Upper lobe of left lung (tissue), 6 donors: ENCODE measurements around the gene KRTAP12-4. TPM values are rescaled to one million over a fixed set of nuclear protein-coding genes. Genes with fewer than 3 reads are reported as not detected.
A peak's percentile ranks its signal among the peaks of the same experiment; 100 is the strongest.
"Not testable (repeated sequence)": the region's sequence is repeated elsewhere in the genome, so short reads cannot be mapped to it uniquely, and the experiment has no call there.

Source experiments
- ATAC-seq, 2 donors: fragments of 200-7000 bp; cut with Tn5 transposase; one replicate each; pipeline ENCODE4 v1.9.1; 2022; ENCODE audit warnings: mild to moderate bottlenecking in 2 of 2, moderate library complexity in 2 of 2; ENCODE audit not compliant: low FRiP score in 2 of 2
- DNase-seq, 2 donors: peaks; one replicate each; pipeline ENCODE4 v3.0.0-alpha.2; 2019 to 2020
- H3K27ac ChIP-seq, 4 donors: fragments of 200-600 bp; sonication (generic); one replicate each; pipeline ENCODE4 v1.5.1; 2016 to 2019
- H3K27me3 ChIP-seq, 4 donors: fragments of 200-600 bp; sonication (generic); one replicate each; pipeline ENCODE4 v1.5.1; 2017 to 2019
- H3K36me3 ChIP-seq, 4 donors: fragments of 200-600 bp; sonication (generic); one replicate each; pipeline ENCODE4 v1.5.1; 2016 to 2019
- H3K4me1 ChIP-seq, 4 donors: fragments of 200-600 bp; sonication (generic); one replicate each; pipeline ENCODE4 v1.5.1; 2018 to 2019
- H3K4me3 ChIP-seq, 4 donors: fragments of 200-600 bp; sonication (generic); one replicate each; pipeline ENCODE4 v1.5.1; 2017 to 2019; ENCODE audit warnings: mild to moderate bottlenecking in 2 of 4, moderate library complexity in 1 of 4
- H3K9me3 ChIP-seq, 4 donors: fragments of 200-600 bp; sonication (generic); one replicate each; pipeline ENCODE4 v1.5.1; 2018 to 2019
- EP300 ChIP-seq, 4 donors: sonication (generic); formaldehyde crosslinking; IDR thresholded peaks; one replicate each; pipeline ENCODE4 v1.5.1; 2017; ENCODE audit warnings: antibody characterized with exemption in 4 of 4, control low read depth in 2 of 4
- POLR2A ChIP-seq, 4 donors: fragments of 450-650 bp; IDR thresholded peaks; one replicate each; pipeline ENCODE4 v1.5.1; 2016 to 2017; ENCODE audit warnings: antibody characterized with exemption in 4 of 4, mild to moderate bottlenecking in 2 of 4
- POLR2AphosphoS5 ChIP-seq, 2 donors: sonication (generic); formaldehyde crosslinking; IDR thresholded peaks; one replicate each; pipeline ENCODE4 v1.5.1; 2017; ENCODE audit warnings: antibody characterized with exemption in 2 of 2
- WGBS, 2 donors: methylation state at CpG; one replicate each; pipeline ENCODE4 v1.1.5; 2017 to 2018; 5-methylcytosine and 5-hydroxymethylcytosine counted together
- total RNA-seq, 6 donors: library from RNA; depleted of rRNA in 4 of 6; stranded (reverse); fragments of >200 nt in 4 of 6; gene quantifications; one replicate each; pipeline versions ENCODE4 v1.1.0 to v1.2.1, GENCODE V29; 2016 to 2021
- TF ChIP-seq, protein P1 (sequence below), 6 experiments: fragments of 450-650 bp in 4 of 6; fragments of 200-600 bp in 2 of 6; sonication (generic) in 2 of 6; IDR thresholded peaks; one replicate each; pipeline ENCODE4 v1.5.1; 2016 to 2019; ENCODE audit warnings: antibody characterized with exemption in 6 of 6
- donor health status: DM: no; HTN: no; CAD: no; lungs with moderate emphysema.
- donor health status: DM: no; HTN: yes; CAD: no; lungs with severe emphysema.

Gene KRTAP12-4
- total RNA-seq, 6 donors from 2014 or later: not detected

DNA sequence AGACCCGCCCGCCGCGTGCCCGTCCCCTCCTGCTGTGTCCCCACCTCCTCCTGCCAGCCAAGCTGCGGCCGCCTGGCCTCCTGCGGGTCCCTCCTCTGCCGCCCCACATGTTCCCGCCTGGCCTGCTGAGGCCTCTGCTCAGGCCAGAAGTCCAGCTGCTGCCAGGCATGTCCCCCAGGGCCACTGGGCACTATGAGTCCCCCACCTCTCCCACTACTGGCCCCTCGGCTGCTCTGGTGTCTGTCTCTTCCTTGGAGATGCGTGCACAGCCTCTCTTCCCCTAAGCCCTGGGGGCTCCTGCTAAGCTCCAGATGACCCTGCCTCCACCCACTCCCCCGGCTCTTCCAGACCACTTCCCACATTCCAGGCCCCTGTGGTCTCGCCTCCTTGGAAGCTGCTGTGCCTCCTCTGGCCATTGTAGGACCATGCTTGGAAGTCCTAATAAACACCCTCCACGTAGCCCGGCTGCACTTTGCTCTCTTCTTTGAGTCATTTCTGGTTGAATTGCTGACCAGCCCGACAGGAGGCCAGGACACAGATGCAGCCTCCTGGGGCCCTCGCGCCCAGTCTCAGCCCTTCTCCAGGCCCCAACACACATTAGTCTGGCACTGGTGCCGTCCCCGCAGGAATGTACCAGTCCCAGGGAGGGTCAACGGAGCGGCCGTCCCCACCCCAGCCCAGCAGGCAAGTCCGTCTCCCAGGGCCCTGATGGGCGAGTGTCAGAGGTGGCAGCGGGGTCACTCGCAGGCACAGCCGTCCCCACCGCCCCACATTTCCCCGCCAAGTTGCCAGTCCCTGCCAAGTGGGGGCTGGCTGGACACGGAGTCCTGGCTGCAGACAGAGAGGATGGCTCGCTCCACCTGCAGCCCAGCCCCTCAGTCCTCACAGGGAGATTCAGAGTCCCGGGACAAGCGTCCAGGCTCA is 43.6 kb upstream of the KRTAP12-4 start:
- no peaks in the 10 kb centered on the region for H3K36me3 ChIP-seq
- peaks cover 0 to 2% (median under 1%) of the 10 kb centered on the region in 4 donors for H3K27me3 ChIP-seq
- H3K4me1 ChIP-seq: no peaks in the 10 kb centered on the region
- no peak overlapping the region for H3K4me3 ChIP-seq
- no peak overlapping the region for H3K27ac ChIP-seq
- ATAC-seq (no peak), DNase-seq (peak in 1 of 2 donors; percentile 80)
- TF ChIP-seq EP300 (IDR thresholded peaks at IDR 0.05) (no peak), POLR2AphosphoS5 (IDR thresholded peaks at IDR 0.05) (no peak), POLR2A (IDR thresholded peaks at IDR 0.05) (no peak)
- TF ChIP-seq, protein P1, sequence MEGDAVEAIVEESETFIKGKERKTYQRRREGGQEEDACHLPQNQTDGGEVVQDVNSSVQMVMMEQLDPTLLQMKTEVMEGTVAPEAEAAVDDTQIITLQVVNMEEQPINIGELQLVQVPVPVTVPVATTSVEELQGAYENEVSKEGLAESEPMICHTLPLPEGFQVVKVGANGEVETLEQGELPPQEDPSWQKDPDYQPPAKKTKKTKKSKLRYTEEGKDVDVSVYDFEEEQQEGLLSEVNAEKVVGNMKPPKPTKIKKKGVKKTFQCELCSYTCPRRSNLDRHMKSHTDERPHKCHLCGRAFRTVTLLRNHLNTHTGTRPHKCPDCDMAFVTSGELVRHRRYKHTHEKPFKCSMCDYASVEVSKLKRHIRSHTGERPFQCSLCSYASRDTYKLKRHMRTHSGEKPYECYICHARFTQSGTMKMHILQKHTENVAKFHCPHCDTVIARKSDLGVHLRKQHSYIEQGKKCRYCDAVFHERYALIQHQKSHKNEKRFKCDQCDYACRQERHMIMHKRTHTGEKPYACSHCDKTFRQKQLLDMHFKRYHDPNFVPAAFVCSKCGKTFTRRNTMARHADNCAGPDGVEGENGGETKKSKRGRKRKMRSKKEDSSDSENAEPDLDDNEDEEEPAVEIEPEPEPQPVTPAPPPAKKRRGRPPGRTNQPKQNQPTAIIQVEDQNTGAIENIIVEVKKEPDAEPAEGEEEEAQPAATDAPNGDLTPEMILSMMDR (IDR thresholded peaks at IDR 0.05): no peak
- peaks cover 0 to 10% (median 6%) of the 10 kb centered on the region in 4 donors for H3K9me3 ChIP-seq
- 37 to 50% methylated on average over 10 to 35 of the region's 35 CpGs for WGBS, 2 donors

- H3K27ac ChIP-seq, H3K36me3 ChIP-seq, ATAC-seq, H3K27me3 ChIP-seq, H3K4me1 ChIP-seq, H3K4me3 ChIP-seq: not testable (repeated sequence)
- peaks cover 0 to 15% (median 12%) of the 10 kb centered on the region in 4 donors for H3K9me3 ChIP-seq
- WGBS, 2 donors: 42 to 54% methylated on average over 7 to 10 of the region's 21 CpGs
- peak in 1 of 2 donors; percentile 50 for DNase-seq
These were observed 42.8 kb upstream of the KRTAP12-4 start, which contains the start of gene KRTAP10-12 for GRCh38 chr21:44697172-44697810. Gene KRTAP10-12, plus strand, starts transcription at chr21:44697172. Its CDS starts 30 bp downstream, at chr21:44697202.

DNA sequence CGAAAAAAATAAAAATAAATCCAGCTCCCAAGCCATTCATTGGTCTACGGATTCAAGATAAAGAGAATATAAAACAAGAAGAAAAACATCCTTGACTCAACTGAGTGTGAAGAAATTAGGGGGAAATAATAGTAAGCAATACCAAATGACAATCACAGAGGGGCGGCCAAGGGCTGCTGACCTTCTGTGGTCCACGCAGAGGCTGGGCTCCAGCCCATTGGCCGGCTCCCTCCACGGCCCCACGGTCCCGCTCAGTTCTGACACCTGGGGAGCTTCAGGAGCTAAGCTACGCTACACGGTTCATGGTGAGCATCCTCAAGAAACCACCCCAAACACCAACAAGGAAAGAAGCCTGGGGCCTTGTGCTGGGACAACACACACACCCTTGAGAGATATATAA is 42.1 kb upstream of the KRTAP12-4 start:
- H3K27ac ChIP-seq: no peak overlapping the region
- no peaks in the 10 kb centered on the region for H3K27me3 ChIP-seq
- DNase-seq: peak in 1 of 2 donors; percentile 50
- WGBS, 2 donors: 69 to 72% methylated on average over 10 of the region's 10 CpGs
- H3K36me3 ChIP-seq: no peaks in the 10 kb centered on the region
- peak in 1 of 2 donors; percentile 24 for ATAC-seq
- no peak overlapping the region for H3K4me3 ChIP-seq
- no peak for TF ChIP-seq POLR2A (IDR thresholded peaks at IDR 0.05)
- TF ChIP-seq EP300 (IDR thresholded peaks at IDR 0.05): no peak
- no peak for TF ChIP-seq POLR2AphosphoS5 (IDR thresholded peaks at IDR 0.05)
- TF ChIP-seq, protein P1 (IDR thresholded peaks at IDR 0.05): no peak
- no peaks in the 10 kb centered on the region for H3K4me1 ChIP-seq
- H3K9me3 ChIP-seq: peaks cover 0 to 15% (median 13%) of the 10 kb centered on the region in 4 donors

DNA sequence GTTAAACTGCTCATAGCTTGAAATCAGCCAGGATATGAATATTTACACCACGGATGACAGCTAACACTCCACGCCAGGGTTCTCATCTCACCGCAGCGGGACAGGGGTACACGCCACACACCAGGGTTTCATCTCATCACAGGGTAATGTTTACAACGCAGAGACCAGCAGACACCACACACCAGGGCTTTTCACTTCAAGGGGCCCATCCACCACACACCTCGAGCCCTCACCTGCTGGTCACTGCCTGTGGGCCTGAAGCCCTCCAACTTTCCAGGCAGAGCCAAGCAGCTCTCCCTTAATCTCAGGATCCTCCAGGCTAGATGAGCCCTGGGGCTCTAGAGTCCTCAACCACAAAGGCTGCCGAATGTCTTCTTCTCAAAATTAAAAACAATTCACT is 41.2 kb upstream of the KRTAP12-4 start:
- Histone ChIP-seq H3K27ac (no peak overlapping the region), H3K36me3 (no peaks in the 10 kb centered on the region), H3K4me3 (no peak overlapping the region), H3K27me3 (no peaks in the 10 kb centered on the region), H3K4me1 (no peaks in the 10 kb centered on the region), H3K9me3 (peaks cover 0 to 15% (median 13%) of the 10 kb centered on the region in 4 donors)
- DNase-seq: no peak
- TF ChIP-seq POLR2AphosphoS5 (IDR thresholded peaks at IDR 0.05) (no peak), EP300 (IDR thresholded peaks at IDR 0.05) (no peak), POLR2A (IDR thresholded peaks at IDR 0.05) (no peak)
- TF ChIP-seq, protein P1 (IDR thresholded peaks at IDR 0.05): no peak
- WGBS, 2 donors: 78 to 83% methylated on average over 8 of the region's 8 CpGs
- no peak for ATAC-seq

DNA sequence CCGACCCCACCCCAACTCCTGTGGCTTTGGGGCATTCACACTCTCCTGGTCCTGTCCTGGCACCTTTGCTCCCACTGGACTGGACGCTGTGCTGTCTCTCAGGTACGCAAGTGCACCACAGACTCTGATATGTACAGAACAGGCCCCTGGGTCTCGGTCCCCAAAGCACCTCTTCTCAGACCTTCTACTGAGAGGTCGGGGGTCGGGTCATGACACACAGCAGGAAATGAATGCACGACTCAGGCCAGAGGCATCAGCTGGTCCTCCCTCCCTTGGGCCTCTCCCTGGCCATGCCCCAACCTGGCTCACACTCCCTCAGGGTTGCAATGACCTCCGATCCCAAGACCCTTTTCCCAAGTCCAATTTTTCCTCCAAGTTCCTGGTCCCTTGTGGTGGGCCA is 40.7 kb upstream of the KRTAP12-4 start:
- ATAC-seq (no peak), DNase-seq (no peak)
- H3K9me3 ChIP-seq: peaks cover 0 to 15% (median 13%) of the 10 kb centered on the region in 4 donors
- no peak for TF ChIP-seq POLR2AphosphoS5 (IDR thresholded peaks at IDR 0.05)
- TF ChIP-seq, protein P1 (IDR thresholded peaks at IDR 0.05): no peak
- no peak for TF ChIP-seq EP300 (IDR thresholded peaks at IDR 0.05)
- TF ChIP-seq POLR2A (IDR thresholded peaks at IDR 0.05): no peak
- H3K4me1 ChIP-seq: no peaks in the 10 kb centered on the region
- no peak overlapping the region for H3K27ac ChIP-seq
- no peaks in the 10 kb centered on the region for H3K27me3 ChIP-seq
- no peak overlapping the region for H3K4me3 ChIP-seq
- WGBS, 2 donors: 61 to 73% methylated on average over 8 of the region's 8 CpGs
- no peaks in the 10 kb centered on the region for H3K36me3 ChIP-seq
